Upper lobe of left lung (tissue), 4 donors: ENCODE data around the gene IFNGR1.

ENCODE experiments used
- POLR2A ChIP-seq, 4 donors: fragments of 450-650 bp; IDR thresholded peaks; one replicate each; pipeline ENCODE4 v1.5.1; 2016 to 2017; ENCODE audit warnings: antibody characterized with exemption in 4 of 4, mild to moderate bottlenecking in 2 of 4
- POLR2AphosphoS5 ChIP-seq, 2 donors: sonication (generic); formaldehyde crosslinking; IDR thresholded peaks; one replicate each; pipeline ENCODE4 v1.5.1; 2017; ENCODE audit warnings: antibody characterized with exemption in 2 of 2
- TF ChIP-seq, protein P1 (sequence below), 6 experiments: fragments of 450-650 bp in 4 of 6; fragments of 200-600 bp in 2 of 6; sonication (generic) in 2 of 6; IDR thresholded peaks; one replicate each; pipeline ENCODE4 v1.5.1; 2016 to 2019; ENCODE audit warnings: antibody characterized with exemption in 6 of 6

DNA sequence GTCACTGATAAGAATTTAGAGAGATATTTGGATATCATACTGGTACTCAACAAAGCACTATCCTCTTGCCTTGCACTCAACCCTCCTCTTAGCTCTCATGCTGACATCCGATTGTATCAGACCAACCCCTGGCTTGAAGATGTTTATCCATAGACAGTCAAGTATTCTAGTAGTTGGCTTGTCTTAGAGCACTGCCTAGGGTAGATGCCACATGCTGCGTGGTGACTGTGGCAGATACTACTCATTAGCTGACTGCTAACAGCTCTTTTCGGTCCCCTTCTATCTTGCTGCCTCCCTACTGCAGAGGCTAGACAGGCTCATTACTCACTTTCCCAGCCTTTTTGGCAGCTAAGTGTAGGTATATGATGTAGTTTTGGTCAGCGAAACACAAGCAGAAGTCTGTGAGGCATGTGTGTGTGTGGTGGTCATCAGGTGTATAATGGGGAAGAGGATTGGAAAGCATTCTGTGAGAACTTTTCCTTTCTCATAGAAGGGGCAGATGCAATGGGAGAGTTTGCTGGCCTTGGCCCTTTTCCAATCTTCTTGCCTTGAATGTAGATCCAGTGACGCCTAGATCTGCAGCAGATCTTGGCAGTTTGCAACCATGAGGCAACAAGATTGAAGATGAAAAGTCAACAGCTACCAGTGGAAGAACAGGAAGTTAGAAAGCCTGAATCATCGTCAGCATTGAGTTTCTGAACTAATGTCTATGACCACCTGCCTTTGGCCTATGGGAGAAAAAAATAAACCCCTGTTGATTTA lies 4.4 kb upstream of the IFNGR1 start:
- peak in 1 of 4 donors; percentile 38 for TF ChIP-seq POLR2A (IDR thresholded peaks at IDR 0.05)
- TF ChIP-seq, protein P1, sequence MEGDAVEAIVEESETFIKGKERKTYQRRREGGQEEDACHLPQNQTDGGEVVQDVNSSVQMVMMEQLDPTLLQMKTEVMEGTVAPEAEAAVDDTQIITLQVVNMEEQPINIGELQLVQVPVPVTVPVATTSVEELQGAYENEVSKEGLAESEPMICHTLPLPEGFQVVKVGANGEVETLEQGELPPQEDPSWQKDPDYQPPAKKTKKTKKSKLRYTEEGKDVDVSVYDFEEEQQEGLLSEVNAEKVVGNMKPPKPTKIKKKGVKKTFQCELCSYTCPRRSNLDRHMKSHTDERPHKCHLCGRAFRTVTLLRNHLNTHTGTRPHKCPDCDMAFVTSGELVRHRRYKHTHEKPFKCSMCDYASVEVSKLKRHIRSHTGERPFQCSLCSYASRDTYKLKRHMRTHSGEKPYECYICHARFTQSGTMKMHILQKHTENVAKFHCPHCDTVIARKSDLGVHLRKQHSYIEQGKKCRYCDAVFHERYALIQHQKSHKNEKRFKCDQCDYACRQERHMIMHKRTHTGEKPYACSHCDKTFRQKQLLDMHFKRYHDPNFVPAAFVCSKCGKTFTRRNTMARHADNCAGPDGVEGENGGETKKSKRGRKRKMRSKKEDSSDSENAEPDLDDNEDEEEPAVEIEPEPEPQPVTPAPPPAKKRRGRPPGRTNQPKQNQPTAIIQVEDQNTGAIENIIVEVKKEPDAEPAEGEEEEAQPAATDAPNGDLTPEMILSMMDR (IDR thresholded peaks at IDR 0.05), result no peak
- peak; percentile 62 to 91 for TF ChIP-seq POLR2AphosphoS5 (IDR thresholded peaks at IDR 0.05)
